Limb (tissue), 2 donors: Measurements from ENCODE around the gene GBE1.

Experiments
- DNase-seq, 2 donors: peaks; one replicate each; pipeline ENCODE4 v3.0.0-alpha.2; 2016; ENCODE audit errors: extremely low spot score in 2 of 2

GBE1 gene

DNA sequence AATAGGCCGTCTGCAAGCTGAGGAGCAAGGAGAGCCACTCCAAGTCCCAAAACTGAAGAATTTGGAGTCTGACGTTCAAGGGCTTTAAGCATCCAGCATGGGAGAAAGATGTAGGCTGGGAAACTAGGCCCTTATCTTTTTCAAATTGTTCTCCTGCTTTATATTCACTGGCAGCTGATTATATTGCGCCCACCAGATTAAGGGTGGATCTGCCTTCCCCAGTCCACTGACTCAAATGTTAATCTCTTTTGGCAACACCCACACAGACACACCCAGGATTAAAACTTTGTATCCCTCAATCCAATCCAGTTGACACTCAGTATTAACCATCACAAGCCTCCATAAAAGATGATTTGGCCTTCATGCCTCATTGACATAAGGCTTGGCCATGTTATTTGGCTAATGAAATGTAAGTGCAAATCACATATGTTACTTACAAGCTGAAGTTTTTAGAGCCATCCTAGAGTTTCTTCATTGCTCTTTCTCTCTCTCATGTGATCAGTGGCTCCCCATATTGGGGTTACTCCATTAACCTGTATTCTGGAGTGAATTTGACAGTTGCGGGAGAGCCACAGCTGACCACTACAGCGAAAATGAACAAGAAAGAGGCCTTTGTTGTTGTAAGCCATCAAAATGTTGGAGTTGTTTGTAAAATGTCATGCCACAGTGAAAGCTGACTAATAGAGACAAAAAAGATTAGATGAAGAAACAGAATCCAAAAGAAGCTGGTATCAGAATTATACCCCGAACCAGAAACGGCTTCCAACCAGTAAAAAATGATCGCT lies 61.7 kb downstream of the GBE1 start:
- DNase-seq: no peak

DNA sequence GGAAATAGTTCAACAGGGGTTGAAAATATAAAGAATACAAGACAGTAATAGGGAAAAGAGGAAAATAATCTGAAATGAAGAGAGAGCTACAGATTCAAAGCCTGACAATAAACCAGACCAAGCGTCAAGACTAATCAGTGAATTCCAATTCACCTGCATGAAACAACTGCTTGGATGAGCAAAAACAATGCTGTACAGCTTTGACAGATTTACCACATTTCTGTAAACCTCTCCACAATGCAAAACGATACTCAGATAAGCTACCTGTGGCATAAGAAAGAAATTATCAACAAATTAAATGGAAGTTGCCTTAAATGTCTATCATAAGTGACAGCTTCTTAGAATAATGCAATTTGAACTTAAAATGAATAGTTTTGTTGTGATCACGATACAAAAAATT lies 65.4 kb downstream of the GBE1 start:
- DNase-seq: no peak

DNA sequence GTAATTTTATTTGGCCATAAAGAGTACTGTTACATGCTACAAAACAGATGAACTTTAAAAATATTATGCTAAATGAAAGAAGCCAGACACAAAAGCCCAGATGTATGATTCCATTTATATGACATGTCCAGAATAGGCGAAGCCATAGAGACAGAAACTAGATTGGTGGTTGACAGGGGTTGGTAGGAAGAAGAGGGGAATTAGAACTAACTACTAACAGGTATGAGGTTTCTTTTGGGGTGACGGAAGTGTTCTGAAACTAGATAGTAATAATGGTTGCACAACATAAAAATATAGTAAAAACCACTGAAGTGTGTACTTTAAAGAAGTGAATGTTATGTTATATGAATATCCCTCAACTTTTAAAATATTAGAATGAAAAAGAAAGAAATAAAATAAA lies 66.1 kb downstream of the GBE1 start:
- DNase-seq: no peak

DNA sequence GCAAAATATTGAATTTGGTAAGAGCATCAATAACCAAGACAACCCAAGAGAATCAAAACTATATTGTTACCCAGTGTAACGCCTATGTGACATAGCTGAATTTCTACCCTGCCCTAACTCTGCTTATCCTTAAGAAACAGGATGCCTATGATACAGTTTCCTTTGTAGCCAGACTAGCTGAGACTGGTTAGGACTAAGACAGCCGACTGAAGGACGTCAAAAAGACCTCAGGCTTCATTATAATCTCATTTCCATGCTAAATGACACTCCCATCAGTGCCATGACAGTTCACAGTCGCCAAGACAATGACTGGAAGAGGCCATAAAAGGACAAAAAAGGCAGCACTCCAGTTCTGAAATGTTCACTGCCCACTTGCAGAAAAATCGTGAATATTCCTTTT lies 66.8 kb downstream of the GBE1 start:
- DNase-seq: no peak

DNA sequence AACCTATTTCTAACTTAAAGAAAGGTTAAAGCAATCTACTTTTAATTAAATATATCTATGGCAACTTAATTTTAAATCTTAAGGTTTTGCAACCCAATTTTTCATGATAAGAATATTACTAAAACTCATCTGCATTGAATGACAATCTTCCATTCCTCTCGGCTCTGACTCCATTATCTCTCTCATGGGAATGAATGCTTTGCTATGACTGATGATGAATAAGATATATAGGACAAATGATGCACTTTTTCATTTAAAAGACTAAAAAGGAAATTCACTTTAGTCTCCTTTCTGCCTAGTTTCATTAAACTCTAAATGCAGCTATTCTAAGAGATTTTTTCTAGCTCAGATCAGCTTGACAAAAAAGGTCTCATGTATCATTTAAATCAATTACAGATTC lies 68.7 kb downstream of the GBE1 start:
- DNase-seq: no peak

DNA sequence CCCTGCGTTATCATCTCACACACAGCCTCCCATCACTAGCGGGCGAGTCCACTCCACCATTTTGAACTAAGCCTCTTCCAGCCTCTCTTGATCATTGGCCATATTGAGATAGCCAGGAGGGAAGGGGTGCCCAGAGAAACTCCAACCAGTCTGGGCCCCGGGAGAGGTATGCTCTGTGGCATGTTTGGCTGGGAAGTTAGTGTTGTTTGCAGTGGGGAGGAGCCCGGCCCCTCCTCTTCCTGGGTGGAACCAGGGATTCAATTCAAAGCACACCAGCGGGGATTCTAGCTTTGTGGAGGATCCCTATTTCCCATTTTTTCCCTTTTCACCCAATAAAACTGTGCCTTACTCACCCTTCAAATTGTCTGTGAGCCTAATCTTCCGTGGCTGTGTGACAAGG lies 71.8 kb downstream of the GBE1 start:
- no peak for DNase-seq

DNA sequence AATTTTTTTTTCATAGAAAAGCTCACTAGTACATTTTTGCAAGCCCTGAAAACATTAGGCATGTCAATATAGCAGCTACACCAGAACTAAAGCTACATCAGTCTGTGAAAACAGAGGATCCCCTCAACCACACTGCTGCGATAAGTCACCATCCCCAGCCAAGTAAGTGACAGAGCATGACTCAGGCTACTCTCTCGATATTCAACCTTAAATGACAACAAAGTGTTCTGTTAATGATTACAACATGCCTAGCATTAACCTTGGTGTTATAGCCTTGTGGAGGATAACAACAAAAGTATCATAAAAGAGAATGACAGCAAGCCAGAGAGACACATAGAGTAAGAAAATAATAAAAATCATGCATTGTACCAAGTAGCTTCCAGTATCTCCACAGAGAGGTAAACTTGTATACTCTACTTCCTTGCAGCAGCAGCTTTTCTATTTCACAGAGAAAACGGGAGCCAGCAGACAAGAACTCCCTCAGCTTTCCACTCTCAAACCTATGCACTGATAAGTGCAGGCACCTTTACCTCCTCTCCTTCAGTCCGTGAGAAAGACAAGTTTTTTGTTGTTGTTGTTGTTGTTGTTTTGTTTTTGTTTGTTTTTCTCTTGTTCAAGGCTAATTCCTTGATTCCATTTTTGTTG lies 76.6 kb downstream of the GBE1 start:
- DNase-seq: no peak

DNA sequence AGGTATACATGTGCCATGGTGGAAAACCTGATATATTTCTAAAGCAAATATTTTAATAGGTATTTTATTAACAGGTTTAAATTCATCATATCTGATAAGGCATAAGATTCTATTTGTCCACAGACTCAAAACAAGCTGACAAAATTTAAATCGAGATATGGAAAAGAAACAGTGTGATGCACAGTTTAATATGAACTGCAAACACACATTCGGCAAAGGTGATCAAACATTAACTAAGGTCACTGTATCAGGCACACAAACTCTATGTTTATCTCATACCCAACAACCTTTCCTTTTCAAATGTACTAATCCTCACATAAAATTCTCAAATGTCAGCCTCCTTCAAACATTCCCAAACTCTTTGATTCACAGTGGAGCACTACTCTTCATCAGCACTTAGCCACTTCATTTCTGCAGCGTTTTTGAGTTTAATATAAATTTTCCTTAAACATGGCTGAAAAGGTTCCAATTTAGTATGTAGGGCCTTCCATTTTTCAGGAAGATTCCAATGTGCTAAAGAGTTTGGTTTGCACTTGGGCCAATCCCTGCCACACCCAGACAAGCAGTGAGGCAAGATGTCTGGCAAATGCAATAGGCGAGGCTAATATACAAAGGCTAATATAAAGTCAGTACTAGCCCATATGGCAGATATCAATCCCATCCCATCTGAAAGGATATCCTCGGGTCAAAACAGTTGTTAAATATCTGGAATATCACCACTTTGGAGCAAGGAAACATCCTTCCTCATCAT lies 84.6 kb downstream of the GBE1 start:
- no peak for DNase-seq

DNA sequence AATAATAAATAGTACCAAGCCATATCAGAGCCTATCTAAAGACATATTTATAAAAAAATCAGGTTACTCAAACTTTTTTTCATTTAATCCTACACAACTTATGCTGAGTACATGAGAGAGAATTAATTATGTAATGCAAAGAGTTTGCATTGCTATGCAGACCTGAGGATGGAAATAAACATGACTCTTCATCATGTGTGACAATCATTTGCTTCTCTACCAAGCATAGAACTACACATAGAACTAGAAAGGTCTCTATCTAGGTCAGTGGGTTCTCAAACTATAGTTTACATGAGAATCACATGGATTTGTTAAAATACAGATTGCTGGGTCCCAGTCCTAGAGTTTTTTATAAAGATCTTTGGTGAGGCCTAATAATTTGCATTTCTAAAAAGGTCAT lies 86.8 kb downstream of the GBE1 start:
- no peak for DNase-seq

DNA sequence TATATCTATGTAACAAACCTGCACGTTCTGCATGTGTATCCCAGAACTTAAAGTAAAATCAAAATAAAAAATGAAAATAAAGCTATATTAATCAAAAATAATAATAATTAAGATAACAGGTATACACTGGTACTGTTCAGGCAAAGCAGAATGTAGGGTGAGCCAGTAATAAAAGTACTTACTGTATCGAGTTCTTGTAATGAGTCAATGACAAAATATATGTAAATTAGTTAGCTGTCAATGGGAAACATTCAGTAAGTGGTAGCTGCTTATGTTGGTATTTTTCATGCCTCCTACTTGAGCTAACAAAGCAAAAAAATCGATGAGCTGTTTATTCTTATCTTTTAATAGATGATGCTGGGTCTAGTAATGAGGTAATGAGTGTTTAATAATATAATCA lies 93.2 kb downstream of the GBE1 start:
- no peak for DNase-seq

DNA sequence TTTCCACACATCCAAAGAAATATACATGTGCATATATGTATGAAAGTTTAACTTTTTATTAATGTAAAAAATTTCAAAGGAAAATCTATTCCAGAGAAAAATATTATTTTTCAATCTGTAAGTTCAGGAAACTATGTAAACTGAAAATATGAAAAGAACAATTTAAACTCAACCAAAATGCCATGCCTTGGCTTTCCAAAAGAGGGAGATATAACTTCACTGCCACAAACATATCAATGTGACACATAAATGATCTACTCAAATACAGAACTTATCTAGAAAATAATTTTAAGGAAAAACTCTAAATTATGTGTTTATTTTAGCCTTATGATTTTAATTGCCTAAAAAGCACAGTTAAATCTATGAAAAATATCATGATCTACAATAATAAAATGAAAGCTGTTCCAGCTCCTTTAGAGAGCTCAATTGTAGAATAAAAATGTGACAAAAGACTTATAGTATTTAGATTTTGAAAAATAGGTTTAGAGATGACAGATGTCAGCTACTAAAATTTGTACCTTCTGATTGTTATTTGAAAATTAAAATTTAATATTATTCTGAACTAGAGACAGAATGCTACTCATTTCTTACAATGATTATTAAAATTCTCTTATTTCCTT lies 94.8 kb downstream of the GBE1 start:
- no peak for DNase-seq

DNA sequence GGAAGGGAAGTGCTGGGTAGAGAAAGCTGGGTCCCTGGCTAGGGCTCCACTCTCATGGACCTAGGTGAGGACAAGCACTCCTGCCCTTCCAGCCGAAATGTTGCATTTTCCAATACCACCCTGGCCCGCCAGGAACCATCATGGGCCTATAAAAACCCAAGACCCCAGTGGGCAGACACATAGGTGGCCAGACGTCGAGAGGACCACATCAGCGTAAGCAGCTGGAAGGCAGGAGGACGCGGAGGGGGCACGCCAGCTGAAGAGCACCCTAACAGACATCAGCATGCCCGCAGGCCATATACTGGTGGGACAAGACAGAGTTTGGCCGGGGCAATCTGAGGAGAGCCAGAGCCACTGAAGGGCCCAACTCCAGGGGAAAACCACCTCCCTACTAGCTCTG lies 98.3 kb downstream of the GBE1 start:
- no peak for DNase-seq

DNA sequence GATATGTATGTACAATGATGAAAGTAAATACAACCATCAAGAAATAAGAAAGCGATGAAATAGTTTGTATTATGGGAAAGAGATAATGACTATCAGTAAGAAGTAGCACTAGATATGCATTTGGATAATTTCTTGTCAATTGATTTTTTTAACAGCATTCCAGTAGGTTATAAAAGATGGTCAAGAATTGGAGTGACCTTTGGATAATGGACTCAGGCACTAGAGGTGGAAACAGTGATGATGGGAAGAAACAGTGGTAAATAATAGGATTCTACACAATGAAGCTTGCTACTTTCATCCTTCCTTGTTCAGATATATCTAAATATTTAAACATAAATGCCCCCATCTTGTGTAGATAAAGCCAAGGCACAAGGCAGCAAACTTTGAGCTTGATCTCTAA lies 101.4 kb downstream of the GBE1 start:
- DNase-seq: no peak

DNA sequence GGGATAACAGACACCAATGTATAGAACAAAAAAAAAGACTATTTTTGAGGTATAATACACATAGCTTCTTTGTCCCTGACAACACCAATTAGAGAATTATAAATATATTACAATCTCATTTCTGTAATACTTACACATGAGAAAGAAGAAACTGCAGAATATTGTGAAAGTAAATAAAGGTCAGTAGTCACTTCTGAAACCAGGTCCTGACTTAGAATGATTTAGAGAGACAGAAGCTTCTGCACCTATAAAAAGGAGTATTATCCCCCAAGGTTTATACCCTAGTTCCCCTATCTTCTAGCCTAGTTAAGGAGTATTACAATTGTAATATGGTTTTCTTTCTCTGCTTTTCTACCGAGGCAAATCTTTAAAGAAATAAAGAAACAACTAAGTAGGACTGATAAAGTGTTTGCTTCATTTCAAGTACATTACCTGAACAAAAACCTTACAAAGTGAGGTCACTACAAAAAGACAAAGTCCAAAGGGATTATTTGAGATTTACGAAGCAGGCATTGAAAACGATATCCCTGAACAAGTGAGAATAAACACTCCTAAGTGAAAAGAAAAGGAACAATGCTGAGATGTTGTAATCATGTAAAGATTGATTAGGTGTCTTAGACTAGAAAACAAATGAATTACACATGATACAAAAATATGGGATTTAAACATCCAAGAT lies 103.0 kb downstream of the GBE1 start:
- no peak for DNase-seq

DNA sequence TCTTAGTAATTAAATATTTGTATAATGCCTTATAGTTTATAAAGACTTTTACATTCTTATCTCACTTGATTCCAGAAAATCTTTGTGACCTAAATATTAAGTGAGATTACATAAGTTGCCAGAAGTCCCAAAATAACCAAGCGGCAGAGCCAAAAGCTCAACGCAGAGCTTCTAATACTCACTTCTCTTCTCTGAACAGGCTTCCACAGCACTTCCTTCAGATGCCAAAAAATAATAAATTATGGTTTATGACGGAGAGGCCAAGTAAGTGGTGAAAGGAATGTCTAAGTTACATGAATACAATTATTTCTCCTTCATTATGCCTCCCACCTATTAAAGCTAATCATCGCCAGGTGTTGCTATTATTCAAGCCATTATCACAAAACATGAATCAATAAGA lies 110.3 kb downstream of the GBE1 start:
- DNase-seq: no peak

DNA sequence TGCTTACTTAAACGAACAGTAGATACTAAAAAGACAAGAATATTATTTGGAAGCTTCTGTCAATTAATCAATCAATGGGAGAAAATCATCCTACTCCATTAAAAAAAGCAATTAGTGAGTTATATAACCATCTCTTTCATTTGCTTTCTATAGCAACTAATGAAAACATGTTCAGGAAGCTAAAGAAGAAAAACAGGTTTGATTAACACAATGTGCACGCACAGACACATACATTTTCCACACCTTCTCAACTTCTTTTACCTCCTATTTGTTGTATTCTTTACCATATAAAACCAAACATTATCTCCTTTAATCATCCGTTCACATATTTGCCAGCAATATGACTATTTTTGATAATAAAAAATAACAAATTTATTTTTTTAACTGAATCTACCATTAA lies 111.3 kb downstream of the GBE1 start:
- DNase-seq: no peak

DNA sequence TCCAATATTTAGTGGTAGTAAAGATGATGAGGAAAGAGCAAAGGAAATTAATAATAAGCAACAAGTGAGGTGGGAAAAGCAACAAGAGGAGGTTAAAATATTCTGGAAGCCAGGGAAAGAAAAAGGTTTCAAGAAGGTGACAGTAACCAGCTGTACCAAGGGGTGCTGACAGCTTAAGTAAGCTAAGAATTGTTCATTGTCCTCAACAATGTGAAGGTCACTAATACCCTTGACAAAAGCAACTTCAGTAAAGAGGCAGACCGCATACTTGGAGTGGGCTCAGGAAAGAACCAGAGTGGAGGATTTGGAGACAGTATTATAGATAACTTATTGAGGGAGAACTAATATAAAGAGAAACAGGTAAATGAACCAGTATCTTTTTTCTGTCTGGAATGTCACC lies 116.2 kb downstream of the GBE1 start:
- no peak for DNase-seq

DNA sequence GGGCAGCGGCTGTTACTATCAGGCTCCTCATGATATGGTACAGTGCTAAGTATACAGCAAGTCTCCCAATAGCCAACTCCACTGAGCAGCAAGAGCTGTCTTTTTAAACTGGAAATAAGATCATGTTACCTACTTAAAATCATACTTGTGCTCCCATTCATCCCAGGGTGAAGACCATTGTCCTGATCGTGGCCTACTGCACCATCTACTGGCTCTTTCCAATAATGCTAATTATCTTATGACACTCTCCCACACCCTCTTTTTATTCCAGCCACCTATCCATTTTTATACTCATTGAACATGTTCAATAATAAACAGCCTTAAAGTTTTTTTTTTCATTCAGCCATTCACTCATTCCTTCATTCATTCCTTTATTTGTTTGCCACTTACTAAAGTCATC lies 117.7 kb downstream of the GBE1 start:
- no peak for DNase-seq

DNA sequence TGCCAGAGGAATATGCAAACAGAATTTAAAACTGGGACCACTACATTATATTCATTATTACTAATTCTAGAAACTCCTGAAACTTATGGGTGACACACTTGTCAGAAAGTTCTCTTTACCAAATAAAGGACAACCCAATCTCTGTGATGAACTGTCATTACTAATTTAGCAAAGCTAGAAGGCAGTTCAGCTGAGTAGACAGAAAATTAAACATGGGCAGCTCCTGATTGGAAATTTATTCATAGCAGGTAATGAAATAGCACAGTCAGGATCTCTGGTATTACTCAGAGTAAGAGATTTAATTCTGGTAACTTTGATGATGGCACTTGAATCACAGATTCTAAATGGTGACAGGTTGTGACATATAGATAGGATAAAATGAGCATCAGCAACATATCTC lies 123.0 kb downstream of the GBE1 start:
- no peak for DNase-seq

DNA sequence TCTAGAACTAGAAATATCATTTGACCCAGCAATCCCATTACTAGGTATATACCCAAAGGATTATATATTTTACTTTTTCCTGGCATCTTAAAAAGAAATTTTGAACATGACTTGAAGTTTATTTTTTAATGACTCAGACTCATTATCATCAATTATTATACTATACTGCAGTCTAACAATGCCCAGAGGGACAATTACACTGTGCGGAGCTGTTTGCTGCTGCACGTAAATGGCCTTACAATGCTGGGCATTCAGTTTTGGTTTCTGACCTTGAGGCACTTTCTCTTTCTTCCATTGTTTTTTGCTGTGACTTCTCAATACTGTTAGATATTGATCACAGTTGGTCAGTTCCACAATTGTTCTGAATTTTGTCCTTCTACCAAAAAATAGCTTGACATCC lies 128.8 kb downstream of the GBE1 start:
- no peak for DNase-seq

DNA sequence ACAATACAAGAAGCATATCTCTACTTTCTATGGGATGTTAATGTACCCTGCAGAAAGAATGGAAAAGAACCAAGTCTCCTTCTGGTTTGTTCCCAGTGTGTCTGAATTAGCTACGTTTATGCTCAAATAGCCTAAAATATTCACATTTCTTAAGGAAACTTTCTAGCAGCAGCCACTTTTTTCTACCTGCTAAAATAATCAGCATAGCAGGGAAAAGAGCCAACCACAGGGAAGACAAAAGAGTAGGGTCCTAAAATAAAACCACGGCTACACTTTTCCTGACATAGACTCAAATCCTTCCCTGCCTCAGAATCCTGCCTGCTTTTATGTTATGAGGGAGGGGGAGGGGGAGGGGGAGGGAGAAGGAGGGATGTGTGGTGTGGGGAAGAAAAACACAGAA lies 136.7 kb downstream of the GBE1 start:
- DNase-seq: peak in 1 of 2 donors; percentile 13

DNA sequence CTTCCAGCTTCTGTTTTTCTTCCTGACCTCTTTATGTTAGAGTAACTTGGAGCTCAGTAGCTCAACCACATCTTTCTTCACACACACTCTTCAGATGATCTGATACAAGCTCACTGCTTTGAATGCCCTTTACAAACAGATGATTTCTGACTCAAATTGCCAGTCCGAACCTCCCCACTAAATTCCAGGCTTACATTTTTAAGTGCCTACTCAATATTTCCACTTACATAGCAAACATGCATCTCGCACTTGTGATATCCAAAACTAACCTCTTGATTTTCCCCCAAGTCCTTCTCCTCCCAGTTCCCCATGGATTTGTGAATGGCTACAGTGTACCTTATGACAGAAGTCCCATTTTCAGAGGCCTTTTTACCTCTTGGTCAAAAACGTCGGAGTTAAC lies 139.1 kb downstream of the GBE1 start:
- DNase-seq: no peak
